Measurements from ENCODE around the gene RGPD5.
"Not testable (repeated sequence)": the region's sequence is repeated elsewhere in the genome, so short reads cannot be mapped to it uniquely, and the experiment has no call there.

DNA sequence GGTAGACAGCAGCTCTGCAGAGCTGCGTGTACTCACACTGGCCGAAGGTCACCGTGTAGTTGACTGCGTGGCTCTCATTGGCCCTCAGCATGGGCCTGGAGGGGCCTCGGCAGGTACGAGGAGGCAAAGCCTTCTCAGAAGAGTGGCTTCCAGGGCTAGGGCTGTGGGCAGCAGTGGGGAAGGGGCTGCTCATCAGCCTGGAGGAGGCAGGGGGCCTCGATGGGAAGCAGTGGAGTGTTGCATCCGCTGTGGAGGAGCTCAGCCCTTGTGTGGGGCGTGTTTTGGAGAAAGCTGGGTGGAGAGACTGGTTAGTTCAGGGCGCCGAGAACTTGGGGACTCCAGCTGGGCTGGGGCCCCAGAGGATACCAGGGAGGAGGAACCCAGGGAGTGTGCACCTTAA, 28.0 kb upstream of the RGPD5 start:
- TF ChIP-seq, protein P1, sequence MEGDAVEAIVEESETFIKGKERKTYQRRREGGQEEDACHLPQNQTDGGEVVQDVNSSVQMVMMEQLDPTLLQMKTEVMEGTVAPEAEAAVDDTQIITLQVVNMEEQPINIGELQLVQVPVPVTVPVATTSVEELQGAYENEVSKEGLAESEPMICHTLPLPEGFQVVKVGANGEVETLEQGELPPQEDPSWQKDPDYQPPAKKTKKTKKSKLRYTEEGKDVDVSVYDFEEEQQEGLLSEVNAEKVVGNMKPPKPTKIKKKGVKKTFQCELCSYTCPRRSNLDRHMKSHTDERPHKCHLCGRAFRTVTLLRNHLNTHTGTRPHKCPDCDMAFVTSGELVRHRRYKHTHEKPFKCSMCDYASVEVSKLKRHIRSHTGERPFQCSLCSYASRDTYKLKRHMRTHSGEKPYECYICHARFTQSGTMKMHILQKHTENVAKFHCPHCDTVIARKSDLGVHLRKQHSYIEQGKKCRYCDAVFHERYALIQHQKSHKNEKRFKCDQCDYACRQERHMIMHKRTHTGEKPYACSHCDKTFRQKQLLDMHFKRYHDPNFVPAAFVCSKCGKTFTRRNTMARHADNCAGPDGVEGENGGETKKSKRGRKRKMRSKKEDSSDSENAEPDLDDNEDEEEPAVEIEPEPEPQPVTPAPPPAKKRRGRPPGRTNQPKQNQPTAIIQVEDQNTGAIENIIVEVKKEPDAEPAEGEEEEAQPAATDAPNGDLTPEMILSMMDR (IDR thresholded peaks at IDR 0.05), result not testable (repeated sequence)
- not testable (repeated sequence) for TF ChIP-seq POLR2A, EP300 (IDR thresholded peaks at IDR 0.05)

All from tibial nerve (tissue), 4 donors.